PC-9 (cell line): ENCODE measurements around the gene TRPC4.

Experiments used
- EZH2 ChIP-seq: fragments of 200-600 bp; sonication (generic); IDR thresholded peaks from 2 replicates; pipeline ENCODE4 v1.8.0; 2017; ENCODE audit warnings: antibody characterized with exemption, low read depth
- TF ChIP-seq, protein P1 (sequence below): fragments of 200-600 bp; sonication (generic); conservative IDR thresholded peaks from 2 replicates; pipeline ENCODE4 v1.6.1; 2017; ENCODE audit warnings: mixed run types, antibody characterized with exemption, mild to moderate bottlenecking, moderate library complexity

- TF ChIP-seq, protein P1, sequence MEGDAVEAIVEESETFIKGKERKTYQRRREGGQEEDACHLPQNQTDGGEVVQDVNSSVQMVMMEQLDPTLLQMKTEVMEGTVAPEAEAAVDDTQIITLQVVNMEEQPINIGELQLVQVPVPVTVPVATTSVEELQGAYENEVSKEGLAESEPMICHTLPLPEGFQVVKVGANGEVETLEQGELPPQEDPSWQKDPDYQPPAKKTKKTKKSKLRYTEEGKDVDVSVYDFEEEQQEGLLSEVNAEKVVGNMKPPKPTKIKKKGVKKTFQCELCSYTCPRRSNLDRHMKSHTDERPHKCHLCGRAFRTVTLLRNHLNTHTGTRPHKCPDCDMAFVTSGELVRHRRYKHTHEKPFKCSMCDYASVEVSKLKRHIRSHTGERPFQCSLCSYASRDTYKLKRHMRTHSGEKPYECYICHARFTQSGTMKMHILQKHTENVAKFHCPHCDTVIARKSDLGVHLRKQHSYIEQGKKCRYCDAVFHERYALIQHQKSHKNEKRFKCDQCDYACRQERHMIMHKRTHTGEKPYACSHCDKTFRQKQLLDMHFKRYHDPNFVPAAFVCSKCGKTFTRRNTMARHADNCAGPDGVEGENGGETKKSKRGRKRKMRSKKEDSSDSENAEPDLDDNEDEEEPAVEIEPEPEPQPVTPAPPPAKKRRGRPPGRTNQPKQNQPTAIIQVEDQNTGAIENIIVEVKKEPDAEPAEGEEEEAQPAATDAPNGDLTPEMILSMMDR = no peak
- no peak for TF ChIP-seq EZH2
These were observed 274.4 kb downstream of the TRPC4 start for GRCh38 chr13:37595162-37595561.
